HepG2 (cell line): ENCODE data around the gene NOL12. TPM values are rescaled to one million over a fixed set of nuclear protein-coding genes. Genes with fewer than 3 reads are reported as not detected.

Experiments
- ARID4A ChIP-seq: sonication (generic); formaldehyde crosslinking; IDR thresholded peaks from 2 replicates; pipeline ENCODE4 v1.5.0; 2020; ENCODE audit warnings: mild to moderate bottlenecking, missing genetic modification reagents, borderline replicate concordance
- CBX2 ChIP-seq, 2 experiments: fragments of 200-600 bp in 1 of 2; sonication (generic); formaldehyde crosslinking in 1 of 2; IDR thresholded peaks; 2 replicates each; pipeline versions ENCODE4 v1.7.0 to v1.8.1; 2018 to 2022; ENCODE audit warnings: low read depth in 2 of 2, low read length in 1 of 2, mild to moderate bottlenecking in 1 of 2, missing genetic modification reagents in 1 of 2
- HHEX ChIP-seq: IDR thresholded peaks from 2 replicates; pipeline ENCODE4 v1.6.1; 2016; ENCODE audit warnings: control low read depth
- HOXA5 ChIP-seq: sonication (generic); formaldehyde crosslinking; IDR thresholded peaks from 2 replicates; pipeline ENCODE4 v1.4.0; 2020; ENCODE audit warnings: missing genetic modification reagents
- MIER2 ChIP-seq: IDR thresholded peaks from 2 replicates; pipeline ENCODE4 v1.6.1; 2016; ENCODE audit warnings: missing biosample characterization, missing genetic modification reagents
- NFIC ChIP-seq: IDR thresholded peaks from 2 replicates; pipeline ENCODE4 v1.6.1; 2012; ENCODE audit warnings: mild to moderate bottlenecking, low read length, inconsistent platforms
- RELA ChIP-seq: sonication (generic); formaldehyde crosslinking; IDR thresholded peaks from 2 replicates; pipeline ENCODE4 v1.4.0; 2020; ENCODE audit warnings: missing genetic modification reagents
- SIX1 ChIP-seq: sonication (generic); formaldehyde crosslinking; IDR thresholded peaks from 2 replicates; pipeline ENCODE4 v1.4.0; 2020; ENCODE audit warnings: missing genetic modification reagents, borderline replicate concordance
- SIX4 ChIP-seq: sonication (generic); formaldehyde crosslinking; IDR thresholded peaks from 2 replicates; pipeline ENCODE4 v1.4.0; 2020; ENCODE audit warnings: missing genetic modification reagents
- SP2 ChIP-seq: sonication (generic); formaldehyde crosslinking; IDR thresholded peaks from 2 replicates; pipeline ENCODE4 v1.5.1; 2020; ENCODE audit warnings: mild to moderate bottlenecking, missing genetic modification reagents
- TSC22D2 ChIP-seq: sonication (generic); formaldehyde crosslinking; IDR thresholded peaks from 2 replicates; pipeline ENCODE4 v1.5.1; 2020; ENCODE audit warnings: missing genetic modification reagents, mild to moderate bottlenecking, borderline replicate concordance
- WIZ ChIP-seq: sonication (generic); formaldehyde crosslinking; IDR thresholded peaks from 2 replicates; pipeline ENCODE4 v1.5.1; 2020; ENCODE audit warnings: mild to moderate bottlenecking, missing genetic modification reagents
- ZBTB38 ChIP-seq: sonication (generic); formaldehyde crosslinking; IDR thresholded peaks from 2 replicates; pipeline ENCODE4 v1.5.1; 2020; ENCODE audit warnings: mild to moderate bottlenecking, missing genetic modification reagents
- ZBTB8A ChIP-seq: sonication (generic); formaldehyde crosslinking; IDR thresholded peaks from 2 replicates; pipeline ENCODE4 v1.4.0; 2020; ENCODE audit warnings: mild to moderate bottlenecking, low read depth, missing genetic modification reagents, borderline replicate concordance
- ZKSCAN8 ChIP-seq: IDR thresholded peaks from 2 replicates; pipeline ENCODE4 v1.6.1; 2016; ENCODE audit warnings: borderline replicate concordance, missing genetic modification reagents, missing compliant biosample characterization
- ZNF333 ChIP-seq: sonication (generic); formaldehyde crosslinking; IDR thresholded peaks from 2 replicates; pipeline ENCODE4 v1.4.0; 2020; ENCODE audit warnings: mild to moderate bottlenecking, missing genetic modification reagents, borderline replicate concordance
- ZNF337 ChIP-seq: sonication (generic); formaldehyde crosslinking; IDR thresholded peaks from 2 replicates; pipeline ENCODE4 v1.5.1; 2020; ENCODE audit warnings: missing genetic modification reagents, low read depth, mild to moderate bottlenecking, borderline replicate concordance
- ZNF484 ChIP-seq: sonication (generic); formaldehyde crosslinking; IDR thresholded peaks from 2 replicates; pipeline ENCODE4 v1.5.1; 2020; ENCODE audit warnings: mild to moderate bottlenecking, low read depth, missing genetic modification reagents, borderline replicate concordance
- ZNF563 ChIP-seq: sonication (generic); formaldehyde crosslinking; IDR thresholded peaks from 2 replicates; pipeline ENCODE4 v1.8.0; 2022; ENCODE audit warnings: mild to moderate bottlenecking, moderate library complexity, missing genetic modification reagents
- ZNF567 ChIP-seq: sonication (generic); formaldehyde crosslinking; IDR thresholded peaks from 2 replicates; pipeline ENCODE4 v1.8.1; 2023; ENCODE audit warnings: mild to moderate bottlenecking, missing genetic modification reagents, borderline replicate concordance
- ZNF570 ChIP-seq: sonication (generic); formaldehyde crosslinking; IDR thresholded peaks from 2 replicates; pipeline ENCODE4 v1.4.0; 2020; ENCODE audit warnings: mild to moderate bottlenecking, missing genetic modification reagents, borderline replicate concordance
- ZNF709 ChIP-seq: sonication (generic); formaldehyde crosslinking; IDR thresholded peaks from 2 replicates; pipeline ENCODE4 v1.5.0; 2020; ENCODE audit warnings: mild to moderate bottlenecking, missing genetic modification reagents
- polyA plus RNA-seq, 8 experiments: library from polyadenylated mRNA; depleted of rRNA in 3 of 8; stranded (reverse) in 7 of 8; unstranded in 1 of 8; fragments of >200 nt; fragmentation: Illumina TruSeq in 4 of 8; extraction: Trizol in 4 of 8; gene quantifications; 2 replicates each; pipeline versions ENCODE4 v1.2.1 to v1.2.3, GENCODE V29; 2011 to 2016; ENCODE audit warnings: low read depth in 4 of 8, missing spikeins in 1 of 8, mixed read lengths in 1 of 8; ENCODE audit not compliant: insufficient read depth in 1 of 8
- total RNA-seq, 5 experiments: library from RNA; depleted of rRNA; stranded (reverse); fragments of >200 nt; fragmentation: Illumina TruSeq; extraction: Trizol; gene quantifications; 2 replicates each; pipeline ENCODE4 v1.2.3, GENCODE V29; 2016; ENCODE audit warnings: low read depth in 1 of 5
- TF ChIP-seq, protein P1 (sequence below): sonication (generic); formaldehyde crosslinking; IDR thresholded peaks from 2 replicates; pipeline ENCODE4 v1.5.0; 2020; ENCODE audit warnings: missing genetic modification reagents
- TF ChIP-seq, protein P2 (sequence below): IDR thresholded peaks from 2 replicates; pipeline ENCODE4 v1.6.1; 2016; ENCODE audit warnings: low read depth, control low read depth

Gene NOL12
- total and polyA plus RNA-seq, 2 of the 13 experiments (the other 11 are each of a cell fraction or from before 2014, with no cell fraction given), result 14.3 to 31.4 TPM

- TF ChIP-seq, protein P1, sequence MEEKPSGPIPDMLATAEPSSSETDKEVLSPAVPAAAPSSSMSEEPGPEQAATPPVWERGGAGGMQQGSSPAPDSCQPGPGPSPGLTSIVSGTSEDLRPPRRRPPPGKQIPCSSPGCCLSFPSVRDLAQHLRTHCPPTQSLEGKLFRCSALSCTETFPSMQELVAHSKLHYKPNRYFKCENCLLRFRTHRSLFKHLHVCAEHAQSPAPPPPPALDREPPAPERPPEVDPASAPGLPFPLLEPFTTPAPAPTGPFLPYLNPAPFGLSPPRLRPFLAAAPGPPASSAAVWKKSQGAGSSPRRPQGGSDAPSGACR (CRISPR knock-in tag), result 0 out of 2 replicates have a peak, but pooled peaks have one; percentile 54
- no peak for TF ChIP-seq WIZ
- TF ChIP-seq SIX4 (CRISPR knock-in tag), result no peak; the same call in 1 of the 2 replicates
- no peak for TF ChIP-seq ZNF333 (CRISPR knock-in tag)
- TF ChIP-seq HHEX (CRISPR knock-in tag), result 0 out of 2 replicates have a peak, but pooled peaks have one; percentile 11
- TF ChIP-seq ZNF567, result no peak
- no peak for TF ChIP-seq CBX2 (IDR thresholded peaks at IDR 0.05; ENCODE audit: low read depth, low read length)
- TF ChIP-seq CBX2 (CRISPR knock-in tag; IDR thresholded peaks at IDR 0.05; ENCODE audit: low read depth), result no peak
- TF ChIP-seq, protein P2, sequence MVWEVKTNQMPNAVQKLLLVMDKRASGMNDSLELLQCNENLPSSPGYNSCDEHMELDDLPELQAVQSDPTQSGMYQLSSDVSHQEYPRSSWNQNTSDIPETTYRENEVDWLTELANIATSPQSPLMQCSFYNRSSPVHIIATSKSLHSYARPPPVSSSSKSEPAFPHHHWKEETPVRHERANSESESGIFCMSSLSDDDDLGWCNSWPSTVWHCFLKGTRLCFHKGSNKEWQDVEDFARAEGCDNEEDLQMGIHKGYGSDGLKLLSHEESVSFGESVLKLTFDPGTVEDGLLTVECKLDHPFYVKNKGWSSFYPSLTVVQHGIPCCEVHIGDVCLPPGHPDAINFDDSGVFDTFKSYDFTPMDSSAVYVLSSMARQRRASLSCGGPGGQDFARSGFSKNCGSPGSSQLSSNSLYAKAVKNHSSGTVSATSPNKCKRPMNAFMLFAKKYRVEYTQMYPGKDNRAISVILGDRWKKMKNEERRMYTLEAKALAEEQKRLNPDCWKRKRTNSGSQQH (CRISPR knock-in tag), result 0 out of 2 replicates have a peak, but pooled peaks have one; percentile 17
- no peak for TF ChIP-seq ZNF563 (CRISPR knock-in tag)
- TF ChIP-seq ZNF570 (CRISPR knock-in tag), result no peak
- TF ChIP-seq SIX1 (CRISPR knock-in tag), result no peak
- 0 out of 2 replicates have a peak, but pooled peaks have one; percentile 23 for TF ChIP-seq SP2 (CRISPR knock-in tag)
- no peak for TF ChIP-seq NFIC
- peak; percentile 57; the same call in 1 of the 2 replicates for TF ChIP-seq TSC22D2 (CRISPR knock-in tag)
- no peak for TF ChIP-seq RELA (CRISPR knock-in tag)
- no peak for TF ChIP-seq ZNF709 (CRISPR knock-in tag)
- TF ChIP-seq ZNF337 (CRISPR knock-in tag), result no peak
- TF ChIP-seq ARID4A (CRISPR knock-in tag), result peak; percentile 65; the same call in 1 of the 2 replicates
- TF ChIP-seq ZBTB38 (CRISPR knock-in tag), result no peak
- TF ChIP-seq ZKSCAN8 (CRISPR knock-in tag), result no peak
- TF ChIP-seq MIER2 (CRISPR knock-in tag), result no peak
- TF ChIP-seq ZBTB8A (CRISPR knock-in tag), result no peak
- no peak for TF ChIP-seq HOXA5 (CRISPR knock-in tag)
- TF ChIP-seq ZNF484 (CRISPR knock-in tag), result no peak
These were observed 24.8 kb upstream of the NOL12 start (continued) for GRCh38 chr22:37661160-37661924.
